ENCODE data around the gene BUB1B. TPM values are rescaled to one million over a fixed set of nuclear protein-coding genes. Genes with fewer than 3 reads are reported as not detected.

Gene BUB1B
- total and polyA plus RNA-seq, 9 of the 15 experiments (the other 6 are each of a cell fraction or from before 2014, with no cell fraction given): 28.7 to 113 (median 82.2) TPM

DNA sequence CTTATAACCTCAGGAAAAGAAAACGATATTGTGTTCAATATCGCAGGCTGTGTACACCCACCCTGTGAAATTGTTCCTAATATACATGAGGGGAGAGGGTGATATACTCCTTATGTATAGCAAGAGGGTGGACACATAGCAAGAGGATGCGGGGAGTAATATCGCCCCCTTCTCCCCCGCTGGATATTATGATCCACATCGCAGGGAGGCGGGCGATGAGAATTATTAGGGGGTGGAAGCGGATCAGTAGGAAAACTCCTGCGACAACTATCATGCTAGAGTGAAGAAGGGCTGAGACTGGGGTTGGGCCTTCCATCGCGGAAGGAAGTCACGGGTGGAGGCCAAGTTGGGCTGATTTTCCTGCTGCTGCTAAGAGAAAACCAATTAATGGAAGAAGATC, 27.3 kb upstream of the BUB1B start:
- Histone ChIP-seq H3K27me3 (ENCODE audit: control insufficient read depth in 2 of 2, insufficient read depth in 2 of 2, low read length in 2 of 2) (peaks cover 0 to 15% of the 10 kb centered on the region in 2 experiments; a peak in 3 of 5 replicates), H3K4me1 (replicated peaks in 1 of 2; ENCODE audit: control insufficient read depth in 2 of 2, insufficient read depth in 2 of 2, low read length in 2 of 2) (peaks cover 13 to 18% of the 10 kb centered on the region in 2 experiments), H3K27ac (ENCODE audit: extremely low read depth, low read depth, low read length) (no peak overlapping the region), H4K20me1 (replicated peaks; ENCODE audit: control insufficient read depth, insufficient read depth, low read length) (no peaks in the 10 kb centered on the region), H3K9me1 (ENCODE audit: control insufficient read depth, insufficient read depth, low read length) (no peaks in the 10 kb centered on the region), H3K4me3 (no peak overlapping the region), H3K36me3 (ENCODE audit: control insufficient read depth, insufficient read depth, low read length) (no peaks in the 10 kb centered on the region), H3K9me3 (replicated peaks; ENCODE audit: control insufficient read depth, insufficient read depth, low read depth, low read length) (no peaks in the 10 kb centered on the region), H3K9ac (ENCODE audit: insufficient read depth in 1 of 2, low read depth in 2 of 2, low read length in 2 of 2) (no peak overlapping the region), H3K79me2 (ENCODE audit: control insufficient read depth, insufficient read depth, low read length) (no peaks in the 10 kb centered on the region), H3K4me2 (ENCODE audit: insufficient read depth, low read length) (no peak overlapping the region), H2AFZ (ENCODE audit: low read depth, low read length) (no peak overlapping the region)
- DNase-seq (ENCODE audit: extremely low read depth in 1 of 4, low spot score in 3 of 4) (no peak), ATAC-seq (no peak), FAIRE-seq (no peak)
- no TSS peak for BruUV-seq (replicated peaks)
- 58% methylated on average over 10 of the region's 13 CpGs for WGBS (ENCODE audit: insufficient coverage, low coverage, missing lambda C conversion rate)
- in situ Hi-C loops (cut with MboI): no loop called here
- intact Hi-C loops (cut with micrococcal nuclease): no loop called here
- ChIA-PET POLR2A (no interaction called here), CTCF (ENCODE audit: low intra/inter-chr PET ratio) (no interaction called here)
- TF ChIP-seq KLF10 (CRISPR knock-in tag; IDR thresholded peaks at IDR 0.05) (no peak), PRPF4 (IDR thresholded peaks at IDR 0.05; ENCODE audit: insufficient read depth, low read depth, low read length, poor library complexity, severe bottlenecking) (no peak), ETS2 (tag; IDR thresholded peaks at IDR 0.05; ENCODE audit: borderline replicate concordance, poor library complexity, severe bottlenecking) (no peak), RCOR1 (IDR thresholded peaks at IDR 0.05; ENCODE audit: borderline replicate concordance in 1 of 2, low read depth in 2 of 2, low read length in 2 of 2) (no peak), ZNF12 (CRISPR knock-in tag; IDR thresholded peaks at IDR 0.05) (no peak), ZNF696 (CRISPR knock-in tag; conservative IDR thresholded peaks at IDR 0.05) (no peak), HMGXB4 (CRISPR knock-in tag; IDR thresholded peaks at IDR 0.05) (no peak), ZC3H4 (CRISPR knock-in tag; IDR thresholded peaks at IDR 0.05; ENCODE audit: borderline replicate concordance) (no peak), USF2 (CRISPR knock-in tag; IDR thresholded peaks at IDR 0.05) (no peak), HMGN3 (IDR thresholded peaks at IDR 0.05; ENCODE audit: borderline replicate concordance, extremely low read depth, insufficient read length, low read depth, low read length) (no peak), ZNF583 (CRISPR knock-in tag; IDR thresholded peaks at IDR 0.05) (no peak), ZKSCAN1 (IDR thresholded peaks at IDR 0.05; ENCODE audit: low read depth, low read length) (no peak), CBFA2T2 (conservative IDR thresholded peaks at IDR 0.05) (no peak), CHD2 (IDR thresholded peaks at IDR 0.05; ENCODE audit: low read depth, low read length) (no peak), EP300 (IDR thresholded peaks at IDR 0.05; ENCODE audit: low read length) (no peak), TEAD1 (CRISPR knock-in tag; IDR thresholded peaks at IDR 0.05) (no peak), POLR2AphosphoS2 (IDR thresholded peaks at IDR 0.05; ENCODE audit: low read length) (no peak), IRF9 (tag; IDR thresholded peaks at IDR 0.05) (no peak)
- TF ChIP-seq, protein P1, sequence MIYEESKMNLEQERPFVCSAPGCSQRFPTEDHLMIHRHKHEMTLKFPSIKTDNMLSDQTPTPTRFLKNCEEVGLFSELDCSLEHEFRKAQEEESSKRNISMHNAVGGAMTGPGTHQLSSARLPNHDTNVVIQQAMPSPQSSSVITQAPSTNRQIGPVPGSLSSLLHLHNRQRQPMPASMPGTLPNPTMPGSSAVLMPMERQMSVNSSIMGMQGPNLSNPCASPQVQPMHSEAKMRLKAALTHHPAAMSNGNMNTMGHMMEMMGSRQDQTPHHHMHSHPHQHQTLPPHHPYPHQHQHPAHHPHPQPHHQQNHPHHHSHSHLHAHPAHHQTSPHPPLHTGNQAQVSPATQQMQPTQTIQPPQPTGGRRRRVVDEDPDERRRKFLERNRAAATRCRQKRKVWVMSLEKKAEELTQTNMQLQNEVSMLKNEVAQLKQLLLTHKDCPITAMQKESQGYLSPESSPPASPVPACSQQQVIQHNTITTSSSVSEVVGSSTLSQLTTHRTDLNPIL (CRISPR knock-in tag; IDR thresholded peaks at IDR 0.05): no peak

Measured in K562 (cell line).